GF-D8 (cell line): ENCODE results near the gene ABI1.
"Not testable (repeated sequence)": the region's sequence is repeated elsewhere in the genome, so short reads cannot be mapped to it uniquely, and the experiment has no call there.

ENCODE experiments used
- DNase-seq: peaks from one replicate; lab custom pipeline; 2025; lab: John Stamatoyannopoulos, UW

The ABI1 gene

DNA sequence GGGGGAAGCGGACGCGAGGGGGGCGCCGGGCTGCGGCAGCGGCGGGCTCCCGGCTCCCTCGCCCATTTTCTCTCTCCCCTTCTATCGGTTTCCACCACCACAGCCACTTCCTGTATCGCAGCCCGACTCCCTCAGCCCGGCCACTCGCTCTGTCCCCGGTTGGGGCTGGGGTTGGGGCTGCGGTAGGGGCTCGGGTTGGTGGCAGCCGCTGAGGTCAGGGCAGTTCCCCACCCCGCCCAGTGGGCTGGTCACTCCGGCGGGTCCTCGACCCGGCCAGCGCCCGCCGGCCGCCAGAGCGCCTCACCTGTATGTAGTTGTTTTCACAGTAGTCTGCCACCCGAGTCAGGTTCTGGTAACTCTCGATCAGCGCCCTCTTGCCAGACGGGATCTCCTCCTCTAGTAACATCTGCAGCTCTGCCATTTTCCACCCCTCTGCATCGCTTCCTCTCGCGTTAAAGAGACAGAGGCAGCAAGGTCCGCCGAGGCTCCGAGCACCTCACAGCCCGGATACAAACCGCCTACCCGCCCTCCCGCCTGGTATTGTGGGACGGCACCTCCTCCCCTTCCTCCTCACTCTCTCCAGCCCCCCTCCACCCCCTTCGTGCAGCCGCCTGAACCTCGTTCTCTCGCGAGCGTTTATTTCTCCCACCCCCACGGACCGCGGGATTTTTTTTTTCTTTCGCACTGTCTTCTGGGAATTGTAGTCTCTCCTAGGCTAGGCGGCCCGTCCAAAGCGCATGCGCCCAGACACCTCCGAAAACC lies at the start of gene ABI1:
TSS of gene ABI1 (minus strand) at position 516 of the 762 bp plus-strand sequence. CDS start at position 421, 95 bp downstream.
- peak; percentile 97 for DNase-seq

DNA sequence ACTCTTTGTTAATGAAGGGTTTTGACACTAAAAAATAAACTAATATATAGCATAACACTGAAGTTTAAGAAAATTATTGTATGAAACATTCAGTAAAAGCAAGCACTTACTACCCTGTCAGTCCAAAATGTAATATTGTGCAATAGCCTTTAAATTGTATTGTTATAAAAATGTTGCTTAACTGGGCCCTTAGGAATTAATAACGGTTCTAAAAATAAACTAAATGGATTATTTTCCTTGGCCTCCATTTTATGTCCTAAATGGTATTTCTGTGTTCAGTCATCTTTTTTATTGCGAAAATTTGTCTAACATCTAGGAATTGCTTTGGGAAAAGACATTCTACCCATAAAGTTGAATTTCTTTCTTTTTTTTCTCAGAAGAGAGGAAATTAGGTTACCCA lies 49.0 kb upstream of the ABI1 start:
- DNase-seq, result no peak

- DNase-seq, result not testable (repeated sequence)
Observed at GRCh38 chr10:26905253-26905781, 44.6 kb upstream of the ABI1 start.

- no peak for DNase-seq
Observed at GRCh38 chr10:26903431-26904217, 42.9 kb upstream of the ABI1 start.

GRCh38 chr10:26892306-26892923 lies 31.7 kb upstream of the ABI1 start:
- not testable (repeated sequence) for DNase-seq

DNA sequence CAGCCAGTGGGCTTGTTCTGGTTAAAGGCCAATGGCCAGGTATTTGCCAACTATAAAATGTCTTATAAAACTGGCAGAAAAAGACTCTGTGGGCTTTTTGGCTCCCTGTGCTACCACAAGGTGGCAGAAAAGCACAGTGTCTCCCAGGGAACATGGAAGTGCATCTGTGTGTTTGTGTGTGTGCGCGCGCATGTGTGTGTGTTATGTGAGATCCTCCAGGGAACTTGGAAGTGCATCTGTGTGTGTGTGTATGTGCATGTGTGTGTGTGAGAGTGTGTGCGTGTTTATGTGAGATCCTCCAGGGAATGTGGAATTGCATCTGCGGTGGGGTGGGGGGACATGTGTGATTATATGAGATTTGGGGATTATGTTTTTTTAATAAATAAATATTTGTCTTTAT lies 30.2 kb upstream of the ABI1 start:
- peak; percentile 7 for DNase-seq

- DNase-seq, result no peak
Observed at GRCh38 chr10:26887611-26888215, 27.0 kb upstream of the ABI1 start.

GRCh38 chr10:26881600-26882331 lies 21.0 kb upstream of the ABI1 start:
- DNase-seq, result peak; percentile 18

DNA sequence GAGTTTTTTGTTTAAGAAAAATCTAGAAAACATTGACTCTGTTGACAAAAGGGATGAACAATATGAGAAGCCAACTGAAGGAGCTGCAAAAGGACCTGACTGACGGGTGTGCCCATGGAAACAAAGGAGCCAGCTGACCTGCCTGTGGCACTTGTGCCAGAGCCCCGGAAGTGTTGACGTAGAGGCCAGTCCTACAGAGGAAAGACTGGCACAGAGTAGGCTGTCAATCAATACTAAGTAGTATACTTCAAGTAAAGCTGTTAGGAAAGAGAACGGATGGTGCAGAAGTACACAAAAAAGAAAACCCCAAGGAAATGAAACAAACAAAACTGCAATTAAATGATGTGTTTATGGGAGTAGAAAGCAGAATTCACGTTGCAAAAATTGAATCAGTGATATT lies 19.0 kb upstream of the ABI1 start:
- peak; percentile 2 for DNase-seq

- DNase-seq, result no peak
Observed at GRCh38 chr10:26870766-26871165, 10.0 kb upstream of the ABI1 start.

GRCh38 chr10:26869528-26869927 lies 8.8 kb upstream of the ABI1 start:
- no peak for DNase-seq

DNA sequence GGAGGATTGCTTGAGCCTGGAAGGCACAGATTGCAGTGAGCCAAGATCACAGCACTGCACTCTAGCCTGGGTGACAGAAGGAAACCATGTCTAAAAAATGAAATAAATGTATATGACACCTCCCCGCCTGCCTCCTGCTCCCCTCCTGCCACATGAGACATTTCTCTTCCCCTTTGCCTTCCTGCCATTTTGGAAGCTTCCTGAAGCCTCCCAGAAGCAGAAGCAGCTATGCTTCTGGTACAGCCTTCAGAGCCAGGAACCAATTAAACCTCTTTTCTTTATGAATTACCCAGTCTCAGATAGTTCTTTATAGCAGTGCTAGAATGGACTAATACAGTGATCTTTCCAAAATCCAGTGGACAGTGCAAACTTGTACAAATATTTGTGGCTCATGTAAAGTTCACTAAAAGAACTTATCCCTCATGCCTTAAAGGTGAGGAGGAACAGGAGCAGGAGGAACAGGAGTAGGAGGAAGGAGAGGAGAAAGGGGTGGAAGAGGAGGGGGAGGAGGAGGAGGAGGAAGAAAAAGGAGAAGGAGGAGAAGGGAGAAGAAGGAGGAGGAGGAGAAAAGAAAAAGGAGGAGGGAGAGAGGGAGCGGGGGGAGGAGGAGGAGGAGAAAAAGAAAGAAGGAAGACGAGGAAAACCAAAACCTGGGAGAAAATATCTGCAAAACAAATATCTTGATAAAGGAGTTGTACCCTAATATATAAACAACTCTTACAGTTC lies 2.8 kb upstream of the ABI1 start:
- DNase-seq, result no peak

GRCh38 chr10:26861205-26861998 lies 644 bp upstream of the ABI1 start:
- DNase-seq, result no peak

GRCh38 chr10:26860102-26860442 lies 686 bp downstream of the ABI1 start:
- DNase-seq, result peak; percentile 22

DNA sequence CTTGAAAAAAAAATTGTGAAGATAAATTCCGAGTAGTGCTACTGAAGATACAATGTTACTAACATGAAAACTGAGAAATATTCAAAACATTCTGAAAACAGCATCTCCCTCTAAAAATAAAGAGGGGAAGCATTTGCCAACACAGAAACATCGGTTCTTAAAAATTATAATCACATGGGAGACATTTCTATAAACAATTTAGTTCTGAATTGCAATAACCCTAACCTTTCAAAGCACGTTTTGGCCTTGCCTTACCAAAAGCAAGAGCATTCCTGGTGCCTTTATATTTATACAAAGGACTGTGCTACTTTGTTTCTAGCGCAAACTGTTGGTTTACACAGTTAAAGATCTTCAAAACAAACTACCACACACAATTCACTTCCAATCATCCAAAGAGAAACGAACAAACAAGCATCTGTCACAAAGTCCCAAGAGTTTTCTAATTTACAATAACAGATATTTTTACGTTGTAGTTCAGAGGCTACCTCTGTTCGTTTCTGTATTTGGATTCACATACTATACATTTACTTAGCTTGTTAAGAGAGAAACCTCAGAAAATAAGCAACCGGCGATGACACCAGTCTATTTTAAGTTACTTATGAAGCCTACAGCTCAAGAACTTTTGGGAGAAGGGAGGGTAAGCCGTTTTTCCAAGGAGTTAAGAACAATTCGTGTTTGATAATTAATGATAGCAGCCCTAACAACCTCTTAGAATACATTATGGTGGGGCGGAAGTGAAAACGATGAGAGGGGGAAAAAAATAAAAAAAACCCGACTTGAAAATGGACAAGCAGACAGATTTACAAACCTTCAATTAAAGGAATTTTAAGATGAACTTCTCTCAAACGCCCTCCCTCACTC lies 1.3 kb downstream of the ABI1 start:
- no peak for DNase-seq

- DNase-seq, result peak; percentile 38
Observed at GRCh38 chr10:26858707-26859034, 2.1 kb downstream of the ABI1 start.

- no peak for DNase-seq
Observed at GRCh38 chr10:26857991-26858706, 2.6 kb downstream of the ABI1 start.

- DNase-seq, result not testable (repeated sequence)
Observed at GRCh38 chr10:26857553-26857952, 3.2 kb downstream of the ABI1 start.

DNA sequence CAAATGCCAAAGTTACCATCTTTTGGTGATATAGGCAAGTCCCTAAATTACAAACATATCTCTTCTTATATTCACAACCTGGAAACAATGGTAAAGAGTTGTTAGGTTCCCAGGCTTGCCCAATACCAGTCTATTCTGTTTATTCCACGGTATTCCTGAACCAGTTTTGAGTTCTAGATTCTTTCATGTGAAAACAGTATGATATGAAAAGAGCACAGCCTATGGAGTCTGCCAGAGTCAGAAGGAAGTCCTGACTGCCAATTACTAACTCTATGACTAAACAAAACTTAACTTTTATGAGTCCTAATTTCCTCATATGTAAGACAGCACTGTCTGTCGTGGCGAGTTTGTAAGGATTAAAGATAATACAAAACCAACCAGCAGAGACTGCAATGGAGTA lies 5.6 kb downstream of the ABI1 start:
- DNase-seq, result peak; percentile 23
